H1 (cell line): ENCODE data around the gene TTC9. TPM values are rescaled to one million over a fixed set of nuclear protein-coding genes. Genes with fewer than 3 reads are reported as not detected.

ENCODE experiments used
- CTCF ChIA-PET: fragments of 300-600 bp; sonication (Branson Sonifier 250); formaldehyde crosslinking; loops from one replicate; lab custom pipeline; 2021; ENCODE audit not compliant: partially characterized antibody; lab: Charles Lee
- POLR2A ChIA-PET: fragments of 300-600 bp; sonication (Branson Sonifier 250); formaldehyde crosslinking; loops from one replicate; lab custom pipeline; 2021; ENCODE audit warnings: inconsistent platforms; ENCODE audit not compliant: partially characterized antibody; lab: Charles Lee
- DNase-seq, 2 experiments: peaks; one replicate each; pipeline versions ENCODE4 v3.0.0 to v3.0.0-alpha.2; 2010 to 2022; ENCODE audit warnings: low spot score in 2 of 2, low read depth in 1 of 2, mixed read lengths in 1 of 2
- FAIRE-seq: peaks from 2 replicates; lab custom pipeline; 2011; peaks lifted over from hg19 to GRCh38; lab: Jason Lieb, UNC
- H2AFZ ChIP-seq: 2 replicates; pipeline ENCODE4 v1.8.1; 2012; ENCODE audit warnings: low read length, inconsistent platforms
- H2AK5ac ChIP-seq: 2 replicates; pipeline ENCODE4 v1.6.1; 2013; ENCODE audit warnings: low read depth, low read length
- H2BK120ac ChIP-seq: replicated peaks from 2 replicates; pipeline ENCODE3; 2013; ENCODE audit warnings: low read depth, low read length, inconsistent platforms
- H2BK12ac ChIP-seq: 2 replicates; pipeline ENCODE4 v1.6.1; 2013; ENCODE audit warnings: low read depth, low read length
- H2BK15ac ChIP-seq: 2 replicates; pipeline ENCODE4 v1.6.1; 2013; ENCODE audit warnings: low read length
- H2BK20ac ChIP-seq: 2 replicates; pipeline ENCODE4 v1.6.1; 2013; ENCODE audit warnings: low read length
- H2BK5ac ChIP-seq: 2 replicates; pipeline ENCODE4 v1.6.1; 2013; ENCODE audit warnings: low read depth, low read length
- H3K14ac ChIP-seq: 2 replicates; pipeline ENCODE4 v1.6.1; 2013; ENCODE audit warnings: inconsistent platforms; ENCODE audit not compliant: insufficient read length
- H3K18ac ChIP-seq: 2 replicates; pipeline ENCODE4 v1.6.1; 2013; ENCODE audit warnings: low read length; ENCODE audit errors: extremely low read depth
- H3K23ac ChIP-seq: 2 replicates; pipeline ENCODE4 v1.6.1; 2013; ENCODE audit warnings: inconsistent platforms; ENCODE audit not compliant: insufficient read length
- H3K23me2 ChIP-seq: 2 replicates; pipeline ENCODE4 v1.6.1; 2013; ENCODE audit warnings: low read depth, low read length
- H3K27ac ChIP-seq: 2 replicates; pipeline ENCODE4 v1.6.1; 2011; ENCODE audit warnings: low read depth, low read length, inconsistent platforms
- H3K27me3 ChIP-seq, 4 experiments: replicated peaks in 1 of 4; 1 replicate in 1 of 4; 2 replicates in 3 of 4; pipeline versions ENCODE4 v1.6.1 to v1.8.1; 2011 to 2013; ENCODE audit warnings: low read length in 3 of 4, mild to moderate bottlenecking in 3 of 4, inconsistent platforms in 2 of 4, mixed read lengths in 2 of 4, moderate library complexity in 1 of 4; ENCODE audit not compliant: control insufficient read depth in 3 of 4, insufficient read depth in 3 of 4; ENCODE audit errors: extremely low read depth in 1 of 4
- H3K36me3 ChIP-seq, 4 experiments: 2 replicates each; pipeline versions ENCODE4 v1.6.1 to v1.8.1; 2011 to 2013; ENCODE audit warnings: mild to moderate bottlenecking in 4 of 4, low read length in 3 of 4, moderate library complexity in 2 of 4, control low read depth in 1 of 4, inconsistent platforms in 1 of 4; ENCODE audit not compliant: insufficient read depth in 4 of 4, control insufficient read depth in 2 of 4
- H3K4ac ChIP-seq: replicated peaks from 2 replicates; pipeline ENCODE3; 2013; ENCODE audit warnings: low read length, low read depth, mixed read lengths, inconsistent platforms; ENCODE audit not compliant: insufficient read length
- H3K4me1 ChIP-seq, 4 experiments: replicated peaks in 1 of 4; 1 replicate in 1 of 4; 2 replicates in 3 of 4; pipeline versions ENCODE4 v1.6.1 to v1.8.1; 2011 to 2013; ENCODE audit warnings: low read length in 3 of 4, inconsistent platforms in 2 of 4, mixed read lengths in 1 of 4; ENCODE audit not compliant: insufficient read depth in 4 of 4, control insufficient read depth in 3 of 4
- H3K4me2 ChIP-seq, 2 experiments: 2 replicates each; pipeline versions ENCODE4 v1.6.1 to v1.8.1; 2011 to 2013; ENCODE audit warnings: low read depth in 2 of 2, low read length in 2 of 2, control low read depth in 1 of 2, inconsistent platforms in 1 of 2, mild to moderate bottlenecking in 1 of 2; ENCODE audit not compliant: insufficient read depth in 1 of 2
- H3K4me3 ChIP-seq, 4 experiments: fragments of 200-600, 300-600 bp in 1 of 4; sonication (generic), shearing (Covaris generic), sonication (Bioruptor Twin) in 1 of 4; 2 replicates each; pipeline versions ENCODE4 v1.5.1 to v1.8.1; 2011 to 2016; ENCODE audit warnings: low read length in 4 of 4, low read depth in 3 of 4, control low read depth in 2 of 4, inconsistent platforms in 2 of 4, mild to moderate bottlenecking in 2 of 4, mixed read lengths in 1 of 4, moderate library complexity in 1 of 4; ENCODE audit not compliant: insufficient read depth in 2 of 4; ENCODE audit errors: extremely low read depth in 1 of 4
- H3K56ac ChIP-seq: replicated peaks from 2 replicates; pipeline ENCODE3; 2013; ENCODE audit warnings: low read depth, mild to moderate bottlenecking, mixed read lengths, low read length, inconsistent platforms; ENCODE audit not compliant: insufficient read length
- H3K79me1 ChIP-seq: 2 replicates; pipeline ENCODE4 v1.6.1; 2013; ENCODE audit warnings: low read depth, low read length, control low read depth
- H3K79me2 ChIP-seq, 2 experiments: 2 replicates each; pipeline versions ENCODE4 v1.6.1 to v1.8.1; 2012 to 2013; ENCODE audit warnings: low read length in 2 of 2, mild to moderate bottlenecking in 2 of 2, inconsistent platforms in 1 of 2; ENCODE audit not compliant: insufficient read depth in 2 of 2, control insufficient read depth in 1 of 2
- H3K9ac ChIP-seq, 4 experiments: replicated peaks in 1 of 4; 1 replicate in 1 of 4; 2 replicates in 3 of 4; pipeline versions ENCODE4 v1.6.1 to v1.8.1; 2011 to 2013; ENCODE audit warnings: low read depth in 3 of 4, low read length in 3 of 4, control low read depth in 2 of 4, mild to moderate bottlenecking in 2 of 4, moderate library complexity in 2 of 4, inconsistent platforms in 1 of 4; ENCODE audit errors: extremely low read depth in 1 of 4
- H3K9me3 ChIP-seq, 2 experiments: 2 replicates each; pipeline versions ENCODE4 v1.6.1 to v1.8.1; 2012 to 2013; ENCODE audit warnings: mild to moderate bottlenecking in 2 of 2, moderate library complexity in 2 of 2, control low read depth in 1 of 2, inconsistent platforms in 1 of 2, low read depth in 1 of 2, low read length in 1 of 2, mixed read lengths in 1 of 2; ENCODE audit not compliant: insufficient read depth in 2 of 2
- H4K20me1 ChIP-seq, 2 experiments: replicated peaks in 1 of 2; 2 replicates each; pipeline versions ENCODE3 to v1.8.1; 2011 to 2013; ENCODE audit warnings: inconsistent platforms in 2 of 2, low read length in 2 of 2, mild to moderate bottlenecking in 1 of 2; ENCODE audit not compliant: insufficient read depth in 2 of 2, control insufficient read depth in 1 of 2
- H4K5ac ChIP-seq: 2 replicates; pipeline ENCODE4 v1.6.1; 2013; ENCODE audit warnings: low read length, low read depth, mixed read lengths, inconsistent platforms; ENCODE audit not compliant: insufficient read length
- H4K8ac ChIP-seq: 2 replicates; pipeline ENCODE4 v1.8.0; 2013; ENCODE audit warnings: mild to moderate bottlenecking, moderate library complexity, low read length, inconsistent platforms; ENCODE audit not compliant: insufficient read depth; ENCODE audit errors: extremely low read depth
- H4K91ac ChIP-seq: replicated peaks from 2 replicates; pipeline ENCODE3; 2013; ENCODE audit warnings: low read length, mixed read lengths, inconsistent platforms; ENCODE audit not compliant: insufficient read length
- POLR2AphosphoS5 ChIP-seq: IDR thresholded peaks from 2 replicates; pipeline ENCODE4 v1.6.1; 2011; ENCODE audit warnings: low read depth, low read length
- RXRA ChIP-seq: IDR thresholded peaks from 2 replicates; pipeline ENCODE4 v1.6.1; 2011; ENCODE audit warnings: low read depth, mild to moderate bottlenecking, low read length, moderate library complexity; ENCODE audit not compliant: insufficient read depth
- WGBS, 2 experiments: shearing (Covaris generic) in 1 of 2; methylation state at CpG; one replicate each; pipeline versions ENCODE4 v1.1.6 to v1.1.7; 2013 to 2015; ENCODE audit warnings: low lambda C conversion rate in 2 of 2, mixed read lengths in 2 of 2, inconsistent platforms in 1 of 2, low coverage in 1 of 2, missing lambda C conversion rate in 1 of 2; ENCODE audit not compliant: insufficient replicate concordance in 2 of 2, insufficient coverage in 1 of 2, insufficient read length in 1 of 2; ENCODE audit errors: extremely low coverage in 1 of 2, missing lambda C conversion rate in 1 of 2; 5-methylcytosine and 5-hydroxymethylcytosine counted together
- polyA plus RNA-seq, 7 experiments: library from polyadenylated mRNA; depleted of rRNA in 3 of 7; stranded (reverse) in 5 of 7; unstranded in 2 of 7; fragments of >200 nt in 5 of 7; fragments of 200-250 nt in 2 of 7; gene quantifications; 1 replicate in 5 of 7; 2 replicates in 1 of 7; 4 replicates in 1 of 7; pipeline versions ENCODE4 v1.2.1 to v1.2.3, GENCODE V29; 2011 to 2013; ENCODE audit warnings: missing spikeins in 2 of 7, mixed read lengths in 2 of 7
- total RNA-seq: library from RNA; stranded (reverse); fragmentation: NEBNext Ultra II Directional; extraction: Animal tissue kit (Norgen Biotek cat#: 25700); gene quantifications from 2 replicates; pipeline ENCODE4 v1.2.1, GENCODE V29; 2021

Gene TTC9
- total and polyA plus RNA-seq, 2 of the 8 experiments (the other 6 are each of a cell fraction or from before 2014, with no cell fraction given): 21.0 to 29.5 TPM

- H3K4me2 ChIP-seq: no peak overlapping the region
- H2AFZ ChIP-seq: no peak overlapping the region
- H4K91ac ChIP-seq: no peak overlapping the region
- H2BK15ac ChIP-seq: no peak overlapping the region
- H3K79me2 ChIP-seq: no peaks in the 10 kb centered on the region
- H3K79me1 ChIP-seq: no peaks in the 10 kb centered on the region
- no peak overlapping the region for H3K9ac ChIP-seq
- no peak overlapping the region for H3K14ac ChIP-seq
- no peak overlapping the region for H2BK120ac ChIP-seq
- no peak overlapping the region for H3K4me3 ChIP-seq
- TF ChIP-seq RXRA (no peak), POLR2AphosphoS5 (peak; percentile 42; the same call in 1 of the 2 replicates)
- H3K27me3 ChIP-seq: no peaks in the 10 kb centered on the region; a peak in 1 of 7 replicates
- H4K8ac ChIP-seq: no peak overlapping the region
- no peak overlapping the region for H4K5ac ChIP-seq
- no peak overlapping the region for H2BK12ac ChIP-seq
- H3K23ac ChIP-seq: no peak overlapping the region
- H3K4ac ChIP-seq: no peak overlapping the region
- no peaks in the 10 kb centered on the region for H3K9me3 ChIP-seq
- H2BK20ac ChIP-seq: no peak overlapping the region
- H3K23me2 ChIP-seq: no peaks in the 10 kb centered on the region
- POLR2A ChIA-PET: interaction anchor here (0.6 to 1.7 kb wide), 7 partner anchors 10 to 329 kb away, joined by 3 to 7 read pairs (median 4); no protein-coding TSS in a partner anchor
- peaks cover 3 to 18% (median 7%) of the 10 kb centered on the region in 4 experiments; a peak in 5 of 8 replicates for H3K36me3 ChIP-seq
- DNase-seq: no peak
- H4K20me1 ChIP-seq: no peaks in the 10 kb centered on the region
- no peak overlapping the region for H3K18ac ChIP-seq
- H3K4me1 ChIP-seq: no peaks in the 10 kb centered on the region
- 87% methylated on average over 6 of the region's 6 CpGs; no CpG with 5 or more reads in 1 of the 2 experiments for WGBS, 2 experiments
- no peak overlapping the region for H3K27ac ChIP-seq
- H2BK5ac ChIP-seq: no peak overlapping the region
- FAIRE-seq: no peak
- CTCF ChIA-PET: interaction anchor here (0.7 to 1.8 kb wide), 9 partner anchors 8 to 205 kb away, joined by 3 to 6 read pairs (median 4); no protein-coding TSS in a partner anchor
- H3K56ac ChIP-seq: no peak overlapping the region
- H2AK5ac ChIP-seq: no peak overlapping the region
These were observed 35.6 kb downstream of the TTC9 start for GRCh38 chr14:70677341-70677740.
